Ovary (tissue), 3 donors: ENCODE measurements around the gene PPFIA2.

Experiments
- CTCF ChIP-seq, 3 donors: fragments of 450-650 bp in 2 of 3; fragments of 200-600 bp in 1 of 3; IDR thresholded peaks; one replicate each; pipeline versions ENCODE4 v1.5.1 to v1.8.0; 2016 to 2022; ENCODE audit warnings: antibody characterized with exemption in 3 of 3, mild to moderate bottlenecking in 1 of 3
- EP300 ChIP-seq: sonication (generic); formaldehyde crosslinking; IDR thresholded peaks from one replicate; pipeline ENCODE4 v1.6.1; 2017; ENCODE audit warnings: antibody characterized with exemption
- POLR2A ChIP-seq: fragments of 450-650 bp; IDR thresholded peaks from one replicate; pipeline ENCODE4 v1.6.1; 2017; ENCODE audit warnings: antibody characterized with exemption, mild to moderate bottlenecking, moderate library complexity
- donor health status: DM: no; HTN: no; CAD: no.

GRCh38 chr12:81365284-81365683 is 393.9 kb downstream of the PPFIA2 start:
- TF ChIP-seq CTCF (IDR thresholded peaks at IDR 0.05) (no peak), POLR2A (no peak), EP300 (no peak)
